OCI-LY3 (cell line): Measurements from ENCODE around the gene BBC3.
"Not testable (repeated sequence)": the region's sequence is repeated elsewhere in the genome, so short reads cannot be mapped to it uniquely, and the experiment has no call there.

Source experiments
- H2AFZ ChIP-seq: fragments of 200-600, 300-600 bp; shearing (Covaris generic); 2 replicates; pipeline ENCODE4 v1.6.0; 2014; ENCODE audit warnings: antibody characterized with exemption, low read depth, low read length
- H3K27ac ChIP-seq: fragments of 200-600, 300-600 bp; sonication (generic); 2 replicates; pipeline ENCODE4 v1.5.1; 2014; ENCODE audit warnings: mild to moderate bottlenecking, low read length, moderate library complexity, mixed read lengths
- H3K27me3 ChIP-seq: fragments of 200-600, 300-600 bp; sonication (generic); 2 replicates; pipeline ENCODE4 v1.6.1; 2014; ENCODE audit warnings: low read depth, low read length, mixed read lengths
- H3K36me3 ChIP-seq: fragments of 200-600, 300-600 bp; sonication (generic); replicated peaks from 2 replicates; pipeline ENCODE3; 2014; ENCODE audit warnings: low read depth, low read length, mixed read lengths
- H3K4me1 ChIP-seq: fragments of 300-600, 200-600 bp; sonication (generic); 2 replicates; pipeline ENCODE4 v1.6.1; 2014; ENCODE audit warnings: low read length, mixed read lengths
- H3K4me2 ChIP-seq: fragments of 200-600, 300-600 bp; sonication (generic); 2 replicates; pipeline ENCODE4 v1.6.1; 2014; ENCODE audit warnings: low read length, mixed read lengths
- H3K4me3 ChIP-seq: fragments of 300-600, 200-600 bp; sonication (generic); 2 replicates; pipeline ENCODE4 v1.5.1; 2014; ENCODE audit warnings: antibody characterized with exemption, mild to moderate bottlenecking, low read length, moderate library complexity
- H3K79me2 ChIP-seq: fragments of 300-600, 200-600 bp; shearing (Covaris generic); 2 replicates; pipeline ENCODE4 v1.6.1; 2014; ENCODE audit warnings: mild to moderate bottlenecking, low read length, mixed read lengths
- H3K9ac ChIP-seq: fragments of 300-600, 200-600 bp; shearing (Covaris generic); 2 replicates; pipeline ENCODE4 v1.6.0; 2014; ENCODE audit warnings: mild to moderate bottlenecking, low read length, moderate library complexity
- H3K9me3 ChIP-seq: fragments of 200-600, 300-600 bp; shearing (Covaris generic); 2 replicates; pipeline ENCODE4 v1.6.1; 2014; ENCODE audit warnings: low read length, mixed read lengths; ENCODE audit not compliant: insufficient read depth
- H4K20me1 ChIP-seq: fragments of 200-600, 300-600 bp; sonication (generic); 2 replicates; pipeline ENCODE4 v1.6.1; 2016; ENCODE audit warnings: low read length, mixed read lengths; ENCODE audit not compliant: insufficient read depth
- CTCF ChIP-seq: fragments of 200-600, 300-600 bp; sonication (generic); IDR thresholded peaks from 2 replicates; pipeline ENCODE4 v1.5.1; 2014; ENCODE audit warnings: antibody characterized with exemption, low read length, low read depth
- EZH2phosphoT487 ChIP-seq: fragments of 200-600 bp; shearing (Covaris generic); IDR thresholded peaks from 2 replicates; pipeline ENCODE4 v1.6.1; 2018; ENCODE audit warnings: antibody characterized with exemption, mixed run types, low read depth

Gene BBC3

GRCh38 chr19:47268028-47268427 lies 37.0 kb upstream of the BBC3 start:
- no peaks in the 10 kb centered on the region for H3K27me3 ChIP-seq
- no peak overlapping the region for H3K4me2 ChIP-seq
- no peaks in the 10 kb centered on the region for H4K20me1 ChIP-seq
- H3K9ac ChIP-seq, result no peak overlapping the region
- TF ChIP-seq CTCF, result no peak
- TF ChIP-seq EZH2phosphoT487, result no peak
- H3K9me3 ChIP-seq, result no peaks in the 10 kb centered on the region
- peaks cover 11% of the 10 kb centered on the region for H3K36me3 ChIP-seq
- H2AFZ ChIP-seq, result no peak overlapping the region
- H3K4me3 ChIP-seq, result no peak overlapping the region
- H3K27ac ChIP-seq, result no peak overlapping the region
- peaks cover 6% of the 10 kb centered on the region for H3K4me1 ChIP-seq
- H3K79me2 ChIP-seq, result no peaks in the 10 kb centered on the region

GRCh38 chr19:47267350-47267759 lies 36.4 kb upstream of the BBC3 start:
- Histone ChIP-seq H3K79me2 (no peaks in the 10 kb centered on the region), H3K36me3 (peaks cover 14% of the 10 kb centered on the region)

GRCh38 chr19:47266401-47266941 lies 35.5 kb upstream of the BBC3 start:
- no peaks in the 10 kb centered on the region for H3K27me3 ChIP-seq
- no peak for TF ChIP-seq CTCF
- TF ChIP-seq EZH2phosphoT487, result no peak
- no peak overlapping the region for H2AFZ ChIP-seq
- peaks cover 17% of the 10 kb centered on the region for H3K36me3 ChIP-seq
- H4K20me1 ChIP-seq, result no peaks in the 10 kb centered on the region
- no peaks in the 10 kb centered on the region for H3K4me1 ChIP-seq
- H3K4me3 ChIP-seq, result no peak overlapping the region
- no peak overlapping the region for H3K9ac ChIP-seq
- H3K4me2 ChIP-seq, result no peak overlapping the region
- no peak overlapping the region for H3K27ac ChIP-seq
- H3K79me2 ChIP-seq, result no peaks in the 10 kb centered on the region
- no peaks in the 10 kb centered on the region for H3K9me3 ChIP-seq

More at GRCh38 chr19:47267350-47267759, 36.4 kb upstream of the BBC3 start:
- no peak overlapping the region for H3K9ac ChIP-seq
- no peak overlapping the region for H3K27ac ChIP-seq
- H3K4me1 ChIP-seq, result no peaks in the 10 kb centered on the region
- no peaks in the 10 kb centered on the region for H3K27me3 ChIP-seq
- H3K4me2 ChIP-seq, result no peak overlapping the region
- H3K9me3 ChIP-seq, result no peaks in the 10 kb centered on the region
- H3K4me3 ChIP-seq, result no peak overlapping the region
- H2AFZ ChIP-seq, result no peak overlapping the region
- TF ChIP-seq CTCF, result no peak
- no peaks in the 10 kb centered on the region for H4K20me1 ChIP-seq

GRCh38 chr19:47264629-47265028 lies 33.6 kb upstream of the BBC3 start:
- no peak overlapping the region for H3K27ac ChIP-seq
- H3K79me2 ChIP-seq, result no peaks in the 10 kb centered on the region
- H3K4me1 ChIP-seq, result no peaks in the 10 kb centered on the region
- H3K9me3 ChIP-seq, result no peaks in the 10 kb centered on the region
- no peaks in the 10 kb centered on the region for H4K20me1 ChIP-seq
- H3K4me3 ChIP-seq, result no peak overlapping the region
- no peaks in the 10 kb centered on the region for H3K27me3 ChIP-seq
- TF ChIP-seq CTCF (no peak), EZH2phosphoT487 (no peak)
- H3K4me2 ChIP-seq, result no peak overlapping the region
- no peak overlapping the region for H3K9ac ChIP-seq
- no peak overlapping the region for H2AFZ ChIP-seq
- H3K36me3 ChIP-seq, result peaks cover 23% of the 10 kb centered on the region

GRCh38 chr19:47261946-47262793 lies 31.2 kb upstream of the BBC3 start:
- not testable (repeated sequence) for H4K20me1 ChIP-seq, H3K27me3 ChIP-seq, H2AFZ ChIP-seq, H3K79me2 ChIP-seq, H3K4me2 ChIP-seq, H3K9me3 ChIP-seq, H3K4me3 ChIP-seq, H3K27ac ChIP-seq, H3K9ac ChIP-seq, H3K4me1 ChIP-seq
- H3K36me3 ChIP-seq, result peaks cover 26% of the 10 kb centered on the region
